GM21576 (cell line): ENCODE measurements around the gene DES.

Experiments
- ATAC-seq: cut with Tn5 transposase; IDR thresholded peaks from one replicate; pipeline ENCODE4 v1.9.1; 2021; ENCODE audit warnings: mild to moderate bottlenecking, moderate library complexity; ENCODE audit not compliant: unreplicated experiment

The DES gene

GRCh38 chr2:219437690-219438206 lies 19.6 kb downstream of the DES start:
- ATAC-seq, result no peak

GRCh38 chr2:219438453-219438852 lies 20.3 kb downstream of the DES start:
- no peak for ATAC-seq

DNA sequence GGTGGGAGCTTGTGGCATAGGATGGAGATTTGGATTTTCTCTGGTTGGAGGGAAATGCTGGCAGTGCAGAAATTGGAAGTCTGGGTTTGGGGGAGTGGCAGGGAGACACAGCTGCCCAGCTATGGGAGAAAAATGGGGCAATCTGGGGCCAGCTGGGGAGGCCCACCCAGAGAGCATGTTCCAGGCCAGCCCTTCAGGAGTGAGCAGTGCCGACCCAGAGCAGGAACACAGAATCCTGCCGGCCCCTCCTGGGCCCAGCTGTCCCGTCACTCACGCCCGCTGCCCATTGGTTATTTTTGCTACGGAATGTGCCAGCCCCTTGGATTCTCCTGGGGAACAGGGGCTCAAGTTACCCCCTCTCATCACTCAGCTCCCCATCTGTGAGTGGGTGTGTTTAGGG lies 21.3 kb downstream of the DES start:
- no peak for ATAC-seq

DNA sequence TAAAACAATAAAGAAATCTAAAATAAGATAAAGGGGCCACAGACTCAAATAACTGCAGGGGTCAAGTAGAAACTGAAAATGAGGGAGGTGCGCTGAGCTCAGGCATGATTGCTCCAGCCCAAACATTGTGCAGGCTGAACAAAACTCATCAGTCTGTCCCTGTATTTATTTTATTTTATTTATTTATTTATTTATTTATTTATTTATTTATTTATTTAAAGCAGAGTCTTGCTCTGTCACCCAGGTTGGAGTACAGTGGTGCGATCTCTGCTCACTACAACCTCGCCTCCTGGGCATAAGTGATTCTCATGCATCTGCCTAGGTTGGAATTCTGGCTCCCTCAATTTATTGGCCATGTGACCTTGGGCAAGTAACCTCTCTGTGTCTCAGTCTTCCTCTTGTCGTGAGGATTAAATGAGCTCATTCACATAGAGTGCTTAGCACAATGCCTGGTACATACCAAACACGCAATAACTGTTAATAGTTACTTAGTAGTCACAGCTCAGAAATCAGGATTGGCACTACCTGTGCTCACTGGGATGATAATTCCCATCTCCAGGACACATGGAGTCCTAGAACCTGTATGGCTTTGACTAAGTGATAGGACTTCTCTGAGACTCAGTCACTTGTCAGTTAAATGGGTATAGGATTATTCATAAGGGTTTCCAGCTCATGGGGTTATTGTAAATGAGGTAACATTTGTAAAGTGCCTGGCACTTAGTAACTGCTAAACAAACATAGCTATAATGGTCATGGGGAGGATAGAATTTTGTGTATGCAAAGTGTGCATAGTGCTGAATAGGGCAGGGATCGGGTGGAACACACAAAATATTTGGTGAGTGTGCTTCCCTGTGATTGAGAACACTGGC lies 22.4 kb downstream of the DES start:
- ATAC-seq, result no peak

DNA sequence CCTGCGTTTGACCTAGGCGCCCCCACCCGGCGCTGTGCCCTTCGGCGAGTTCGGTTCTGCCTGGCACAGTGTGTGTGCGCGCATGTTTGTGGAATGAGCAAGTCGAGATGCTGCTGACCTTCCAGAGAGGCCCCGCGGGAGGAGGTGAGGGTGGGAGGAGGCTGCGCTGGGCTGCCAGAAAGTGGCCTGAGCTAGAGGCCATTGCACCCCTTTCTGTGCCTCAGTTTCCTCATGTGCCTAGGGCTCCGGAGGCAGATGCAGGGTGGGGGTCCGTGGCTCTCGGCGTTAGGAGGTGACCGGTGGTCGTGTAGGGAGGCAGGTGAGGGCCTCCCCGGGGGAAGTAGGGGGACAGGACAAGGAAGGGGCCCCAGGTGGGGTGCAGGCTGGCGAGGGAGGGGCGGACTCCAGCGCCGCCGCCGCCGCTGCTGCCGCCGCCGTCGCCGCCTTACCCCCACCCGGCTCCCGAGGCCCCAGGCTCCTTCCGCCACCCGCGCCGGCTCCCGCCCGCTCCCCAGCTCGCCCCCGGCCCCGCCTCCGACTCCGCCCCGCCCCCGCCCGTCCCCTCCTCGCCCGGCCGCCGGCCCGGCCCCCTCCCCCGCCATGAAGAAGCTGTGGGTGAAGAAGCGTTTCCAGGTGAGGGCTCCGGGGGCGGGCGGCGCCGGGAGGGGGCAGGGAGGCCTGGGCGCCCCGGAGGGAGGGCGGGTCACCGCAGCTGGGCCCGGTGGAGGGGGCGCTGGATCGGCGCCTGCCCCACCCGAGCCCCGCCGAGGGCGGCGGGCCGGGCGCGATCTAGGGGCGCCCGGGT lies 23.5 kb downstream of the DES start:
- ATAC-seq, result no peak

DNA sequence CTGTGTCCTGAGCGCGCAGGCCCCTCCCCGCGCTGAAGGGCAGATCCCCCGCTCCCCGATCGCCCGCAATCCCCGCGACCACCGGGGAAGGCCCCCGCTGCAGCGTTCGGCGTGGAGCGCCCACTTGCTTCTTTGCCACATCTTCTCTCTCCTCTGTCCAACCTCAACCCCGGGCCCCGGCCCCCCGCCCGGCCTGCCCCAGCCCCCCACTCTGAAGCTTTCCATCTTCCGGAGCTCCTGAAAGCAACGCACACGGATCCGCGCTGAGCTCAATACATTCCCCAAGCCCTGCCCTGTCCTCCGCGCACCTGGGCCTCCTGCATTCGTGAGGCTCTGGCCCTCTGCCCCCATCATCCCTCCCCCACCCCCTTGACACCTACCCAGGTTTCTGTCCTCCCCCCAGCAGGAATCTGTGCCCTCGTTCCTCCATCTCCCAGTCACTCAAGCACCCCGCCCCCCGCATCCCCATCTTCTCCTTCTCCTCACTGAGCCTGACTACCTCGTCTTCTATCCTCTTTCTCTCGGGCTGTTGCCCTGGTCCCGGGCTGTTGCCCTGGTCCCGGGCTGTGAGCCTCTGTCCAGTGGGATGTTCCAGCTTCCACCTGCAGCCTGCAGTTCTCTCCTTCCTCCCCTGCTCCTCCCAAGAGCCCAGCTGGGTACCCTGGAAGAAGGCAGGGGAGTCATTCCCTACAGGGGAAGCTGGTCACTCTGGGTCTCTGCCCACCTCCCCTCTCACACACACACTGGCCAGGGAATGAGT lies 24.3 kb downstream of the DES start:
- ATAC-seq, result no peak

DNA sequence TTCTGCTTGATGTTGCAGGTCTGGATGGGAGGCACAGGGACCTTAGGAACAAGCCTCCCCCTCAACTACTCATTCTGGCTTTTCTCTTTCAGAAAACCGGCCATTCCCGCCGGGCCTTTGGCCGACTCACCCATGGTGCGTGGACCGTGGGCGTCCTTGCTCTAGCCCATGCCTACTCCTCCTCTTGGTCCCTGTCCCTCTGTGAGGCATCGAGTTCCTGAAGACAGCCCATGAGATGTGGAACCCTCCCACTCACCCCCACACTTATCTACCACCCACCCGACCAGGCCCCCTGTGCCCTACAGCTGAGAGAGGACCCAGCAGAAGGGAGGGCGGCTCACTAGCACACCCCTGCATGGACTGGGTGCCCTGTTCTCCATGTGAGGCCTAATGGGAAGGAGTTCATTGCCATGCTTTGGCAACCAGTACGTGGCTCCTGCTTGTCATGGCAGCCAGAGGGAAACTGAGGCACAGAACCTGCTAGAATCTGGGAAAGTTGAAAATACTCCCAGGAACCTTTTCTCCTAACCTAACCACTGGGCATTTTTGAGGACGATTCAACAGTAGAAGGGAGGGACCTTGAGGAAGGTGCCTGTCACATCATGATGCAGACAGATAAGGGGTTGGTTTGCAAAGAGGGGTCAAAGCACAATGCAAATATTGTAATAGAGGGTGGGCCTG lies 25.0 kb downstream of the DES start:
- no peak for ATAC-seq

DNA sequence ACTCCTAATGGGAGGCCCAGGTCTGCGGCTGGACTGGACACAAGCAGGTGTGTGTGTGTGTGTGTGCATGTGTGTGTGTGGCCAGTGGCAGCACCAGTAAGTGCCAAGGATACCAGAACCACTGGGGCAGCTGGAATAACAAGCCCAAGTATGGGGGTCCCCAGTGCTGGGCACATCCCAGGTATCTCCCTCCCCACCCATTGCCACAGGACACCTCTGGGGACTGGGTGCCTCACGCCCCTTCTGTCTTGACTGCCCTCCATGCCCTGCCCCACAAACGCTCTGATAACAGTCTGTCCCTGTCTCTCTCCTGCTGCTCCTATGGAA lies 25.5 kb downstream of the DES start:
- no peak for ATAC-seq

DNA sequence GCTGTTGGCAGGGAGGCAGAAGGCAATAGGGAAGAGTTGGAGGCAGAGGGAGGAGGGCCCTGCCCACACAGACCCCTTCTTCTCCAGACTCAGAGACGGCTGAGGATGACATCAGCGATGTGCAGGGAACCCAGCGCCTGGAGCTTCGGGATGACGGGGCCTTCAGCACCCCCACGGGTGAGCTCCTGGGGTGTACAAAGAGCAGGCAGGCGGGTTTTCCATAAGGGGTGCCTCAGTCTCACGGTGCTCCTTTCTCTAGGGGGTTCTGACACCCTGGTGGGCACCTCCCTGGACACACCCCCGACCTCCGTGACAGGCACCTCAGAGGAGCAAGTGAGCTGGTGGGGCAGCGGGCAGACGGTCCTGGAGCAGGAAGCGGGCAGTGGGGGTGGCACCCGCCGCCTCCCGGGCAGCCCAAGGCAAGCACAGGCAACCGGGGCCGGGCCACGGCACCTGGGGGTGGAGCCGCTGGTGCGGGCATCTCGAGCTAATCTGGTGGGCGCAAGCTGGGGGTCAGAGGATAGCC lies 26.5 kb downstream of the DES start:
- ATAC-seq, result no peak

DNA sequence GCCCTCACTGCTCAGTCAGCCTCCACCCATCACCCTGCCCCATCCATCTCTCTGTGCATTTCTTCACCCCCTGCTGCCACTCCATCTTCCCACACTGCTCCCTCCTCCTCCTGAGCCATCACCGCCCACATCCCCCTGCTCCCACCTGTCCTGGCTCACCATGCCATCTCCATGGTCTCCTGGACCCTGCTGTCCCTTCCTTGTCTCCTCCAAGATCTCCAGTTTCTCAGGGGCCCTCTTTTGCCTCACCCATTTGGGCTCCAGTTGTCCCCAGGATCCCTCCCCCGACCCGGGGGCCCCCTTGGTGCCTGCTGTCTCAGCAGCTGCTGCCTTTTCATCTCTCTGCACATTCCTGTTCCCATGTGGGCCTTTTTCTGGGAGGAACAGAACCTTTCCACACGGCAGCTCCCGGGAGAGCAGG lies 27.1 kb downstream of the DES start:
- no peak for ATAC-seq

- no peak for ATAC-seq
Measured at GRCh38 chr2:219446101-219446504, 27.9 kb downstream of the DES start.

- ATAC-seq, result no peak
Measured at GRCh38 chr2:219446689-219447088, 28.5 kb downstream of the DES start.

GRCh38 chr2:219447242-219448098 lies 29.3 kb downstream of the DES start:
- ATAC-seq, result no peak

DNA sequence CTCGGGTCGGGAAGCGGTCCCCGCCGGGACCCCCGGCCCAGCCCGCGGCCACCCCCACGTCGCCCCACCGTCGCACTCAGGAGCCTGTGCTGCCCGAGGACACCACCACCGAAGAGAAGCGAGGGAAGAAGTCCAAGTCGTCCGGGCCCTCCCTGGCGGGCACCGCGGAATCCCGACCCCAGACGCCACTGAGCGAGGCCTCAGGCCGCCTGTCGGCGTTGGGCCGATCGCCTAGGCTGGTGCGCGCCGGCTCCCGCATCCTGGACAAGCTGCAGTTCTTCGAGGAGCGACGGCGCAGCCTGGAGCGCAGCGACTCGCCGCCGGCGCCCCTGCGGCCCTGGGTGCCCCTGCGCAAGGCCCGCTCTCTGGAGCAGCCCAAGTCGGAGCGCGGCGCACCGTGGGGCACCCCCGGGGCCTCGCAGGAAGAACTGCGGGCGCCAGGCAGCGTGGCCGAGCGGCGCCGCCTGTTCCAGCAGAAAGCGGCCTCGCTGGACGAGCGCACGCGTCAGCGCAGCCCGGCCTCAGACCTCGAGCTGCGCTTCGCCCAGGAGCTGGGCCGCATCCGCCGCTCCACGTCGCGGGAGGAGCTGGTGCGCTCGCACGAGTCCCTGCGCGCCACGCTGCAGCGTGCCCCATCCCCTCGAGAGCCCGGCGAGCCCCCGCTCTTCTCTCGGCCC lies 30.1 kb downstream of the DES start:
- ATAC-seq, result no peak

- no peak for ATAC-seq
Measured at GRCh38 chr2:219448776-219449341, 30.7 kb downstream of the DES start.

DNA sequence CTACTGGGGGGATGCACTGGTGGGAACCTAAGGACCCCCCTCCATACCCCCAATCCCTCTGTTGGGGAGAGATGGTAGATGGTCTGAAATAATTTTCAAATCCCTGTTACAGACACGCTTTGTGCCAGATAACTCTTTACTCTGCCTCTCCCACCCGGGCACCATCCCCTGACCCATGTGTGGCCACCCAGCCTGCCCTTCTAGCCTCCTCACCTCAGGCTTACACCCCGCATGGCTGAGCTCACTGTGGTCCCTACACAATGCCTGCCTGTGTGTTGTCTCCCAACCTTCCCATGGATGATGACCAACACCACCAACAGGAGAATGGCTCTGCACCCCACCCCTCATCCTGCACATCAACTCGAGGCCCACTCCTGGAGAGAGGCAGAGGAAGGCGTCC lies 31.4 kb downstream of the DES start:
- no peak for ATAC-seq

DNA sequence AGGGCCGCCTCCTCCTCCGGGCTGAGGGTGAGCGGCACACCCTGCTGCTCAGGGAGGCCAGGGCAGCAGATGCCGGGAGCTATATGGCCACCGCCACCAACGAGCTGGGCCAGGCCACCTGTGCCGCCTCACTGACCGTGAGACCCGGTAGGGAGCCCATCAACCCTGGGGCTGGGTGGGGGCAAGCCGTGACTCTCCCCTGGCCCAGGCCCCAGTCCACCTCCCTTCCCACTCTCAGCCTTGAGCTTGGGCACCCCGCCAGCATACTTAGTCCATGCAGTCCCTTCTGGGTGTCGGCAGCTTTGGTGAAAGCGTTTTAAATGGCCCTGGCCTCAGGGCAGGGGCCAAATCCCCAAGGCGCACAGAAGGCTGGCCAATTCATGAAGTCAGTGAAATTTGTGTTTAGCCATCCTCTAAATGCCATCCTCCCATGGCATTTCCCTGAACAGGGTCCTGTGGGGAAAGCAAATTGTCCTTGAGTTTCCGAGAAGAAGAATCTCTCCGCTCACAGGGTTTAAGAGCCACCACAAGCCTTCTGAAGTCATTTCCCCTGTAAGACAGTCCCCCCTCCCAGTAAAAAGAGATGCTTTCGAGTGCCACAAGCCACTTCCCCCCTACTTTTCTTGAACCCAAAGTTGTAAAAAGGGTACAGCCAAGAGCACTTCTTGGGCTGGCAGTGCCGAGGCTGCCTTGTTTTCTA lies 33.6 kb downstream of the DES start:
- no peak for ATAC-seq
